Neuron (in vitro differentiated cells): Measurements from ENCODE around the gene P2RX4.
A peak's percentile ranks its signal among the peaks of the same experiment; 100 is the strongest.
"Not testable (repeated sequence)": the region's sequence is repeated elsewhere in the genome, so short reads cannot be mapped to it uniquely, and the experiment has no call there.

Source experiments
- H2AFZ ChIP-seq: one replicate; pipeline ENCODE4 v1.6.1; 2013; ENCODE audit warnings: low read depth, mild to moderate bottlenecking, inconsistent platforms, low read length, moderate library complexity
- H3K27me3 ChIP-seq: one replicate; pipeline ENCODE4 v1.6.1; 2013; ENCODE audit warnings: low read length; ENCODE audit not compliant: insufficient read depth
- H3K36me3 ChIP-seq: one replicate; pipeline ENCODE4 v1.6.1; 2013; ENCODE audit warnings: low read length; ENCODE audit not compliant: insufficient read depth
- H3K4me1 ChIP-seq: one replicate; pipeline ENCODE4 v1.6.1; 2013; ENCODE audit warnings: low read length; ENCODE audit not compliant: insufficient read depth
- H3K4me3 ChIP-seq: 2 replicates; pipeline ENCODE4 v1.5.1; 2013; ENCODE audit warnings: mild to moderate bottlenecking, low read length, moderate library complexity
- H3K9me3 ChIP-seq: one replicate; pipeline ENCODE4 v1.6.1; 2013; ENCODE audit warnings: low read length

The P2RX4 gene

GRCh38 chr12:121209624-121210572, at the start of gene P2RX4:
P2RX4 (plus strand) TSS chr12:121210129; CDS start chr12:121210165, 36 bp downstream.
- Histone ChIP-seq H3K4me1 (no peaks in the 10 kb centered on the region), H3K9me3 (no peaks in the 10 kb centered on the region), H3K36me3 (no peaks in the 10 kb centered on the region), H3K27me3 (no peaks in the 10 kb centered on the region), H2AFZ (peak within 1 kb of the TSS; percentile 79), H3K4me3 (peak within 1 kb of the TSS; percentile 57)

GRCh38 chr12:121162384-121162783, 47.5 kb upstream of the P2RX4 start:
- Histone ChIP-seq H2AFZ (no peak overlapping the region), H3K4me1 (no peaks in the 10 kb centered on the region), H3K27me3 (no peaks in the 10 kb centered on the region), H3K9me3 (no peaks in the 10 kb centered on the region), H3K36me3 (no peaks in the 10 kb centered on the region), H3K4me3 (no peak overlapping the region)

GRCh38 chr12:121162985-121163384, 46.9 kb upstream of the P2RX4 start:
- no peak overlapping the region for H3K4me3 ChIP-seq
- H3K27me3 ChIP-seq, result no peaks in the 10 kb centered on the region
- H2AFZ ChIP-seq, result no peak overlapping the region
- H3K4me1 ChIP-seq, result no peaks in the 10 kb centered on the region
- H3K36me3 ChIP-seq, result no peaks in the 10 kb centered on the region
- H3K9me3 ChIP-seq, result no peaks in the 10 kb centered on the region

- H2AFZ ChIP-seq, H3K4me1 ChIP-seq, H3K9me3 ChIP-seq, H3K4me3 ChIP-seq, H3K27me3 ChIP-seq, H3K36me3 ChIP-seq: not testable (repeated sequence)
These were observed 45.1 kb upstream of the P2RX4 start for GRCh38 chr12:121164839-121165238.

GRCh38 chr12:121165316-121165715, 44.6 kb upstream of the P2RX4 start:
- Histone ChIP-seq H2AFZ (no peak overlapping the region), H3K27me3 (no peaks in the 10 kb centered on the region), H3K36me3 (no peaks in the 10 kb centered on the region), H3K9me3 (no peaks in the 10 kb centered on the region), H3K4me1 (no peaks in the 10 kb centered on the region), H3K4me3 (no peak overlapping the region)

GRCh38 chr12:121166356-121166755, 43.6 kb upstream of the P2RX4 start:
- no peaks in the 10 kb centered on the region for H3K4me1 ChIP-seq
- H3K9me3 ChIP-seq, result no peaks in the 10 kb centered on the region
- no peaks in the 10 kb centered on the region for H3K36me3 ChIP-seq

GRCh38 chr12:121167232-121167820, 42.6 kb upstream of the P2RX4 start:
- no peaks in the 10 kb centered on the region for H3K9me3 ChIP-seq
- H3K4me1 ChIP-seq, result no peaks in the 10 kb centered on the region
- H2AFZ ChIP-seq, result no peak overlapping the region
- H3K4me3 ChIP-seq, result no peak overlapping the region
- no peaks in the 10 kb centered on the region for H3K36me3 ChIP-seq
- H3K27me3 ChIP-seq, result no peaks in the 10 kb centered on the region

More at GRCh38 chr12:121166356-121166755, 43.6 kb upstream of the P2RX4 start:
- H3K4me3 ChIP-seq, result no peak overlapping the region
- H2AFZ ChIP-seq, result no peak overlapping the region
- no peaks in the 10 kb centered on the region for H3K27me3 ChIP-seq

- H3K9me3 ChIP-seq, result no peaks in the 10 kb centered on the region
- H3K27me3 ChIP-seq, result no peaks in the 10 kb centered on the region
- no peak overlapping the region for H3K4me3 ChIP-seq
- H2AFZ ChIP-seq, result no peak overlapping the region
- H3K4me1 ChIP-seq, result no peaks in the 10 kb centered on the region
- H3K36me3 ChIP-seq, result no peaks in the 10 kb centered on the region
These were observed 42.0 kb upstream of the P2RX4 start for GRCh38 chr12:121167951-121168350.

- H2AFZ ChIP-seq, result no peak overlapping the region
- H3K36me3 ChIP-seq, result no peaks in the 10 kb centered on the region
- no peak overlapping the region for H3K4me3 ChIP-seq
- H3K4me1 ChIP-seq, result no peaks in the 10 kb centered on the region
- H3K9me3 ChIP-seq, result no peaks in the 10 kb centered on the region
- H3K27me3 ChIP-seq, result peaks cover 3% of the 10 kb centered on the region
These were observed 39.8 kb upstream of the P2RX4 start for GRCh38 chr12:121170151-121170550.

- Histone ChIP-seq H3K36me3 (no peaks in the 10 kb centered on the region), H2AFZ (no peak overlapping the region), H3K4me1 (no peaks in the 10 kb centered on the region), H3K4me3 (no peak overlapping the region), H3K27me3 (peaks cover 3% of the 10 kb centered on the region), H3K9me3 (no peaks in the 10 kb centered on the region)
These were observed 39.2 kb upstream of the P2RX4 start for GRCh38 chr12:121170611-121171260.

GRCh38 chr12:121172145-121172544, 37.8 kb upstream of the P2RX4 start:
- no peaks in the 10 kb centered on the region for H3K36me3 ChIP-seq
- no peak overlapping the region for H3K4me3 ChIP-seq
- peaks cover 6% of the 10 kb centered on the region for H3K27me3 ChIP-seq

GRCh38 chr12:121175383-121176119, 34.4 kb upstream of the P2RX4 start:
- Histone ChIP-seq H2AFZ (no peak overlapping the region), H3K27me3 (peaks cover 6% of the 10 kb centered on the region), H3K4me1 (no peaks in the 10 kb centered on the region)

More at GRCh38 chr12:121172145-121172544, 37.8 kb upstream of the P2RX4 start:
- Histone ChIP-seq H3K4me1 (no peaks in the 10 kb centered on the region), H3K9me3 (no peaks in the 10 kb centered on the region), H2AFZ (no peak overlapping the region)

More at GRCh38 chr12:121175383-121176119, 34.4 kb upstream of the P2RX4 start:
- H3K36me3 ChIP-seq, result no peaks in the 10 kb centered on the region
- no peak overlapping the region for H3K4me3 ChIP-seq
- no peaks in the 10 kb centered on the region for H3K9me3 ChIP-seq
